Muscle of back (tissue), 11 donors: ENCODE data around the gene MTG1. TPM values are rescaled to one million over a fixed set of nuclear protein-coding genes. Genes with fewer than 3 reads are reported as not detected.

ENCODE experiments used
- DNase-seq, 3 donors: peaks; one replicate each; pipeline versions ENCODE4 v3.0.0 to v3.0.0-alpha.2; 2013
- polyA plus RNA-seq, 10 donors: library from polyadenylated mRNA; unstranded; fragments of 120-200 nt; gene quantifications; one replicate each; pipeline ENCODE4 v1.2.1, GENCODE V29; 2013; ENCODE audit not compliant: insufficient read length in 10 of 10

Gene MTG1
- polyA plus RNA-seq, 10 donors = 28.2 to 48.8 (median 36.5) TPM

- no peak for DNase-seq
These were observed 52.1 kb downstream of the MTG1 start for GRCh38 chr10:133445751-133446708.

GRCh38 chr10:133446979-133447378 lies 53.0 kb downstream of the MTG1 start:
- DNase-seq = no peak

DNA sequence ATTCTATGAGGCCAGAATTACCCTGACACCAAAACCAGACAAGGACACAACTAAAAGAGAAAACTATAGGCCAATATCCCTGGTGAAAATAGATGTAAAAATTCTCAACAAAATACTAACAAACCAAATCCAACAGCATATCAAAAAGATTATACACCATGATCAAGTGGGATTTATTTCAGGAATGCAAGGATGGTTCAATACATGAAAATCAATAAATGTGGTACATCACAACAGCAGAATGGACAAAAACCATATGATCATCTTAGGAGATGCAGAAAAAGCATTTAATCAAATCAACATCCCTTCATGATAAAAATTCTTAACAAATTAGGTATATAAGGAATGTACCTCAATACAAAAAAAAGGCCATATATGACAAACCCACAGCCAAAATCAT lies 54.2 kb downstream of the MTG1 start:
- no peak for DNase-seq

- no peak for DNase-seq
These were observed 57.4 kb downstream of the MTG1 start for GRCh38 chr10:133451346-133451745.

- no peak for DNase-seq
These were observed 58.5 kb downstream of the MTG1 start for GRCh38 chr10:133452453-133452852.

DNA sequence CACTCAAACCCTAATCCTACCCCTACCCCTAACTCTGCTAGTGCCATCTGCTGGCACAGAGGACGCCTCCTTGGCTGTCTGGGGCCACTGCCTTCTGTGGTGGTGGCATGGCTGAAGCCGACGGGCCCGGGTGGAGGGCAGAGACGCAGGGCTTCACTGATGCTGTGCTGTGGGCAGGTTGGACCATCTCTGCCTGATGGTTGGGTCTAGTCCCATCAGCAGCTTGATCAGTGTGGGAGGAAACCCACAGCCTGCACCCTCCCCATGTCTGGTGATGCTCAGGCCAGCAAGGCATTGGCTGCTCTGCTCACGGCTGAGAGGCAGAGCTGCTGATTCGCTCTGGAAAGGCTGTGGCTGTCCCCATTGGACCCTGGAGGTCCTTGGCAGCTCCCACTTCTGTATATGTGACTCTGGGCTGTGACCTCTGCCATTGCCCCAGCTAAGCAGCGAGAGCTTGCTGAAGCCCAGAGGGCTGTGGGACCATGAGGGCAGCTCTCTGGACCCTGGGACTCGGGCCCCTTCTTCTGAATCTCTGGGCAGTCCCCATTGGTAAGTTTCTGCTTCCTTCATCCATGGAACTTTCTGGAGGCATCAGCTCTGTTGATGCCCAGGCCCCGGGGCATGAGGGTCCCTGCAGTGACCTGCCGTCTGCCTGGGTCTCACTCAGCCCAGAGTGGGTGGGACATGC lies 59.7 kb downstream of the MTG1 start, which contains the start of gene SCART1:
Gene SCART1, plus strand, starts transcription at position 430 of the 688 bp plus-strand sequence. Its CDS starts 53 bp downstream, at position 483.
- DNase-seq = no peak

DNA sequence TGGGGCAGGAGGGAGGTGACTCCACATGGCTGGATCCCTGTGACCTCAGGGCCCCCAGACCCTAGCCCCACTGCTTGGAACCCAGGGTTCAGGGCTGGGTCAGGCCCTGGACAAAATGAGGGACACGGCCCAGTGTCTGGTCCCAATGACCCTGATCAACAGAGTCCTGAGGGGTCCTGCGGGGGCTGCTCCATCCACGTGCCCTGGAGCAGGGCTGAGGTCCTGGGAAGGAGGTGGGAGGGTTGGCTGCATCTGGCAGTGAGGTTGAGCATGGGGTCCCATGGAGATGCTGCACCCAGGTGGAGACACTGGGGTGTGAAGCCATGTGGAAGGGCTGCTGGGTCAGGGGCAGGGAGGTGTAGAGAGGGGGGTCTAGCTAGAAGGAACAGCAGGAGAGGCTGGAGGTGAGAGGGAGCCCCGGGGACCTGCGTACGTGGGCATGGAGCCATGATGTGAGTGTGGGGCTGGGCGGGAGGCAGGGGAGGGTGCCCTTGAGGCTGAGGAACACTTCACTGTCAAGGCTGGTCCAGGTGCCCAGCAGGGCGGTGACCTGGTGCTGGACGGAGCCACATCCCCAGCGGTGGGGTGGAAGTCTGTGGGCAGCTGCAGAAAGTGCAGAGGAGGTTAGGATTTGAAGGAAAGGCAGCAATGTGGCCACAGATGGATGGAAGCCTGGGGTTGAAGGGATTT lies 60.4 kb downstream of the MTG1 start:
- no peak for DNase-seq

GRCh38 chr10:133455196-133455595 lies 61.2 kb downstream of the MTG1 start:
- DNase-seq = no peak

GRCh38 chr10:133455611-133456031 lies 61.7 kb downstream of the MTG1 start:
- DNase-seq = no peak

DNA sequence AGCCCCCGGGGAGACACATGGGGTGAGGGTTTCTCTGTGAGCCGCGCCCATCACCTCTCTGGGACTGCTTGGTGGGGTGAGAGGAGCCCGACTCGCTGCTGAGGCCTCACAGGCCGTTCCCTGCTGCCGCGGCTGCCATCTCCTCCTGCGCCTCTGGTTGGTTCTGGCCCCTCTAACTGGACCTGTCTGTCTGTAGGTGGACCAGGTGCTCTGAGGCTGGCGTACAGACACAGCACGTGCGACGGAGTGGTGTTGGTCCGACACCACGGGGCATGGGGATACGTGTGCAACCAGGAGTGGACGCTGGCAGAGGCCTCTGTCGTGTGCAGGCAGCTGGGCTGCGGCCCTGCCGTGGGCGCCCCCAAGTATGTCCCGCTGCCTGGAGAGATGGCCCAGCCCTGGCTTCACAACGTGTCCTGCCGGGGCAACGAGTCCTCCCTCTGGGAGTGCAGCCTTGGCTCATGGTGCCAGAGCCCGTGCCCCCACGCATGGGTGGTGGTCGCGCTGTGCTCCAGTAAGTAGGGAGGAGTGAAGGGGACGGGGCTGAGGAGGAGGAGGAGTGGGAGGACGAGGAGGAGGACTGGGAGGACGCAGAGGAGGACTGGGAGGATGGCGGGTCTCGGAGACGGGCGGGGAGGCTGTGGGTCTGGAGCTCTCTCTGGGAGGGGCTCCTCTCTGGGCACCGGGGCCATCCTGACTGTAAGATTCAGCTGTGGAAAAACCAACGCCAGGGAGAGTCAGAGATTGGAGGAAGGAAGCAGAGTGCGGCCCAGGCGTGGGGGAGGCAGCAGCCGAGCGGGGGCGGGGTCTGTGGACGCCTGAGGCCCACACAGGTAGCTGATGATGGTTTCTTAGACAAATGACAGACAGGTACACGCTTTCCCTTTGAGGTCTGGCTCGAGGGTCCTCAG lies 62.3 kb downstream of the MTG1 start:
- DNase-seq = no peak

DNA sequence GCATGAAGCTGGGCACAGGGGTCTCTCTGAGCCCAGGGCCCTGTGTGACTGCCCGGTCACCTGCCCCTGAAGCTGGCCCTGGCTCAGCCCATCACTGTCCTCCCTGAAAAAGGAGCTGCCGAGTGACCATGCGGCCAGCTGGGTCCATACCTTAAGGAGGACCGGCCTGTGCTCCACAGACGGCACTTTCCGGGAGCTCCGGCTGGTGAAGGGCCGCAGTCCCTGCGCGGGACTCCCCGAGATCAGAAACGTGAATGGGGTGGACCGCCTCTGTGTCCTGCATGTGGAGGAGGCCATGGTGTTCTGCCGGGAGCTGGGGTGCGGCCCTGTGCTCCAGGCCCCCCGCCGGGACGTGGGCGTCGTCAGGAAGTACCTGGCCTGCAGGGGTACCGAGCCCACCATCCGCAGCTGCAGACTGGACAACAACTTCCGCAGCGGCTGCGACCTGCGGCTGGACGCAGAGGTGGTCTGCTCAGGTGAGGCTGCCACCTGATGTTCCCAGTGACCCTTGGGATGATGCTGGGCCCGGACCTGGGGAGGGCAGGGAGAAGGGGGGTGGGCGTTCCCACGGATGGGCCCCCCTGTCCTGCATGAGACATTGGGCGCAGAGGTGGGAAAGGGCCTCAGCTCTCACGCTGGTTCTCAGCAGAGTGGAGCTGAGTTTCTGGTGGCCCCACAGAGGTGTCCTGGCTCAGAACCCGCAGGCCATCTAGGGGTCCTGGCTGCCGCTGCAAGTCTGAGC lies 63.3 kb downstream of the MTG1 start:
- no peak for DNase-seq

- no peak for DNase-seq
These were observed 64.2 kb downstream of the MTG1 start for GRCh38 chr10:133458021-133458709.

DNA sequence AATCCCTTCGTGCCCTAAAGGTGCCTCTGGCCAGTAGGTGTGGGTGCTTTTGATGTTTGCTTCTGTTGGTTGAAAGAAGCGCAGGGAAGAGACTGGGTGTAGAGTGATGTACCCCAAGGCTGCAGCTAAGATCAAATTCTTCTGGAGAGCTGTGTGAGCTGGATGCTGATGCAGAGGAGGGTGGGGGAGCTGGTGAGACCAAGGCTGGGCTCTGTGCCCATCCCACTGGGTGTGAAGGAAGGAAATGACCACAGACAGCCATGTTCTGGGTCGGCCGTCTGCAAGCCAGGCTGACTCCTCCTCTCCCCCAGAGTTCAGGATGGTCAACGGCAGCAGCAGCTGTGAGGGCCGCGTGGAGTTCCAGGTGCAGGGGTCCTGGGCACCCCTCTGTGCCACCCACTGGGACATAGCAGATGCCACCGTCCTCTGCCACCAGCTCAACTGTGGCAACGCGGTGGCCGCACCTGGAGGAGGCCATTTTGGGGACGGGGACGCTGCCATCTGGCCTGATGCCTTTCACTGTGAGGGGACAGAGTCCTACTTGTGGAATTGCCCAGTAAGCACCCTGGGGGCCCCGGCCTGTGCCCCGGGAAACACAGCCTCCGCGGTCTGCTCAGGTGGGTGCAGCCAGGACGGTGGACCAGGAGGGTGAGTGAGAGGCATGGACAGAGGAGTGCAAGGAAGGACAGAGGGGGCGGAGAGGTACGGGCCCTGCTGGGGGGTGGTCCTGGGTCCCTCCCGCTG lies 64.9 kb downstream of the MTG1 start:
- no peak for DNase-seq

DNA sequence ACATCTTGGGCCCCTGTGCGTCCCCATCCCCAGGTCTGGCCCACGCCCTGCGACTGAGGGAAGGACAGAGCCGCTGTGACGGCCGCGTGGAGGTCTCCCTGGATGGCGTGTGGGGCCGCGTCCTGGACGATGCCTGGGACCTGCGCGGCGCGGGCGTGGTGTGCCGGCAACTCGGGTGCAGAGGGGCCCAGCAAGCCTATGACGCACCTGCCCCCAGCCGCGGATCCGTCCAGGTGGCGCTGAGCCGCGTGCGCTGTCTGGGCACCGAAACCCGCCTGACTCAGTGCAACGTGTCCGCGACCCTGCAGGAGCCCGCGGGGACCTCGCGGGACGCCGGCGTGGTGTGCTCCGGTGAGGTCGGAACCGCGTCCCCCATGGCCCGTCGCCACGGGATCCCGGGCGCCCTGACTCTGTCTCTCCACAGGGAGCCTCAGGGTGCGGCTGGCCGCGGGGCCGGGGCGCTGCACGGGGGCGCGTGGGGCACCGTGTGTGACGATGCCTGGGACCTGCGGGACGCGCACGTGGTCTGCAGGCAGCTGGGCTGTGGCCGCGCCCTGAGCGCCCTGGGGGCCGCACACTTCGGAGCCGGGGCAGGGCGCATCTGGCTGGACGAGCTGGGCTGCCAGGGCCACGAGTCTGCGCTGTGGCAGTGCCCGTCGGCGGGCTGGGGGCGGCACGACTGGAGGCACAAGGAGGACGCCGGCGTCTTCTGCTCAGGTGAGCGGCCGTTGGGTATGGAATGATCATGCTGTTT lies 65.7 kb downstream of the MTG1 start:
- DNase-seq = no peak

DNA sequence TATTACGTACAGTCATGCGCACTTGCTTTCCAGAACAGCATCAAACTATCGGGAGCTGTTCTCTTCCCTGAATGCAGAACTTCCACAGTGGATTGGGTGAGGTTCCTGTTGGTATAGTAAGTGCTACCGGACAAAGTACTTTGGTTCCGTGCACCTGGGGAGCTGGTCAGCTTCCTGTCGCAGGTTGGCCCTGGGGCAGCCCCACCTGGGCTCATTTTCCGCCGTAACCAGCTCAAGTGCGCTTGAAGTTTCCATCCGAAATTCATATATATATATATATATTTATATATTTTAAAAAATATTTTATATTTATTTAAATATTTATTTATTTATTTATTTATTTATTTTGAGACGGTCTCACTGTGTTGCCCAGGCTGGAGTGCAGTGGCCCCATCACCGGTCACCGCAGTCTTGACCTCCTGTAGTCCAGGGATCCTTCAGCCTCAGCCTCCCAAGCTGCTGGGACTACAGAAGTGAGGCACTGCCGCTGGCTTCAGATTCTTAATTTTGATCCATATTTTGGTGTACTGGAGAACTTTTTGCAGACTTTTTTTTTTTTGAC lies 66.3 kb downstream of the MTG1 start:
- DNase-seq = no peak

DNA sequence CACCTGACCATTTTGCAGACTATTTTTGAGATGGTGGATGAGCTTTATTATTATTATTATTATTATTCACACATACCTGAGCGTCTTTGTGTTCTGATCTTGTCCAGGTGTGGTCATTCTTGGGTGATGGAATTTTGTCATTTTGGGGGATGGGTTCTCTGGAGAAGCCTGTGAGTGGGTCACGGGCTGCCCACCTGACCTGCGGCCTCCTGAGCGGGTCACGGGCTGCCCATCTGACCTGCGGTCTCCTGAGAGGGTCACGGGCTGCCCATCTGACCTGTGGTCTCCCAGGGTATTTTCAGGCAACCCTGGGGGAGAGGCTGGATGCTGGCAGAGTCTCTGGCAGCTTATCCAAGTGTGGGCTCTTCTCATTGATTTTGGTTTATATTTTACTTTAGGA lies 67.1 kb downstream of the MTG1 start:
- DNase-seq = no peak

DNA sequence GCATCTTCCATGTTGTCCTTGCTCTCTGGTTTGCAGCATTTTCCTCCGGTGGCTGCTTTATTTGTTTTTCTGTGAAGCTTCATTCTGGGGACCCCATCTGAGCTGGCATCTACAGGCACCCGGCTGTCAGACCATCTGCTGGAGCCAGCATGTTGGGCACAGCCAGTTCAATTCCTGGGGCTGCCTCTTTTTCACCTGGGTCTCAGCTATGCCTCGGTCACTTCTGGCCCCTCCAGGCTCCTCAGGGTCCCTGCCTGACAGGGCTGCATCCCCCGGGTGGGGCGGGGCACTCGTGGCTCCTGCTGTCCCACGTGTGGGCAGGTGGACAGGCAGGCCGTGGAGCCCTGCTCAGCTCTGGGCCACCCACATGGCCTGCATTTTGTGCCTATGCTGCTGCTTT lies 67.9 kb downstream of the MTG1 start:
- DNase-seq = no peak
